ENCODE results near the gene HS3ST3A1. TPM values are rescaled to one million over a fixed set of nuclear protein-coding genes. Genes with fewer than 3 reads are reported as not detected.

The HS3ST3A1 gene
- total RNA-seq, 1 donor from 2014 or later: 0.16 TPM

- H3K27ac ChIP-seq (replicated peaks): no peak overlapping the region
- H3K9me3 ChIP-seq (replicated peaks): peaks cover 14% of the 10 kb centered on the region
- H3K4me1 ChIP-seq: no peaks in the 10 kb centered on the region
- intact Hi-C loops (cut with micrococcal nuclease): no loop called here
- no peaks in the 10 kb centered on the region for H3K27me3 ChIP-seq (ENCODE audit: low read depth)
- TF ChIP-seq CTCF (IDR thresholded peaks at IDR 0.05; ENCODE audit: borderline replicate concordance): no peak
- no peak for DNase-seq
- H3K4me3 ChIP-seq: no peak overlapping the region
- H3K36me3 ChIP-seq: no peaks in the 10 kb centered on the region
These were observed 116.4 kb downstream of the HS3ST3A1 start for GRCh38 chr17:13485327-13485726.

GRCh38 chr17:13484020-13484419, 117.7 kb downstream of the HS3ST3A1 start:
- H3K4me3 ChIP-seq: no peak overlapping the region
- H3K36me3 ChIP-seq: no peaks in the 10 kb centered on the region
- intact Hi-C loops (cut with micrococcal nuclease): no loop called here
- H3K27ac ChIP-seq (replicated peaks): no peak overlapping the region
- H3K27me3 ChIP-seq (ENCODE audit: low read depth): no peaks in the 10 kb centered on the region
- DNase-seq: no peak
- no peak for TF ChIP-seq CTCF (IDR thresholded peaks at IDR 0.05; ENCODE audit: borderline replicate concordance)
- H3K4me1 ChIP-seq: no peaks in the 10 kb centered on the region
- peaks cover 22% of the 10 kb centered on the region for H3K9me3 ChIP-seq (replicated peaks)

- intact Hi-C loops (cut with micrococcal nuclease): no loop called here
- Histone ChIP-seq H3K4me1 (no peaks in the 10 kb centered on the region), H3K27ac (replicated peaks) (no peak overlapping the region), H3K27me3 (ENCODE audit: low read depth) (no peaks in the 10 kb centered on the region), H3K9me3 (replicated peaks) (peaks cover 22% of the 10 kb centered on the region), H3K36me3 (no peaks in the 10 kb centered on the region), H3K4me3 (no peak overlapping the region)
- no peak for DNase-seq
- no peak for TF ChIP-seq CTCF (IDR thresholded peaks at IDR 0.05; ENCODE audit: borderline replicate concordance)
These were observed 120.9 kb downstream of the HS3ST3A1 start for GRCh38 chr17:13480877-13481276.

GRCh38 chr17:13478326-13478830, 123.4 kb downstream of the HS3ST3A1 start:
- TF ChIP-seq CTCF (IDR thresholded peaks at IDR 0.05; ENCODE audit: borderline replicate concordance): no peak
- Histone ChIP-seq H3K4me1 (no peaks in the 10 kb centered on the region), H3K27ac (replicated peaks) (no peak overlapping the region), H3K27me3 (ENCODE audit: low read depth) (no peaks in the 10 kb centered on the region), H3K36me3 (no peaks in the 10 kb centered on the region), H3K4me3 (no peak overlapping the region), H3K9me3 (replicated peaks) (peaks cover 22% of the 10 kb centered on the region)
- intact Hi-C loops (cut with micrococcal nuclease): no loop called here
- DNase-seq: no peak

- Histone ChIP-seq H3K4me1 (no peaks in the 10 kb centered on the region), H3K27me3 (ENCODE audit: low read depth) (no peaks in the 10 kb centered on the region), H3K4me3 (no peak overlapping the region), H3K36me3 (no peaks in the 10 kb centered on the region), H3K27ac (replicated peaks) (no peak overlapping the region), H3K9me3 (replicated peaks) (peaks cover 22% of the 10 kb centered on the region)
- DNase-seq: no peak
- no peak for TF ChIP-seq CTCF (IDR thresholded peaks at IDR 0.05; ENCODE audit: borderline replicate concordance)
- intact Hi-C loops (cut with micrococcal nuclease): no loop called here
These were observed 124.5 kb downstream of the HS3ST3A1 start for GRCh38 chr17:13477180-13477611.

All from left ventricle myocardium inferior (tissue), 1 donor.